Fibroblast of lung (primary cell): Measurements from ENCODE around the gene FOXL1.

Source experiments
- EZH2 ChIP-seq: IDR thresholded peaks from 2 replicates; pipeline ENCODE4 v1.5.1; 2012; ENCODE audit warnings: low read length, control low read depth, mild to moderate bottlenecking; ENCODE audit errors: missing control alignments
- TF ChIP-seq, protein P1 (sequence below), 2 donors: IDR thresholded peaks in 1 of 2; conservative IDR thresholded peaks in 1 of 2; 1 replicate in 1 of 2; 2 replicates in 1 of 2; pipeline ENCODE4 v1.5.1; 2011 to 2012; ENCODE audit warnings: low read length in 2 of 2, control low read depth in 1 of 2, inconsistent platforms in 1 of 2, low read depth in 1 of 2, mild to moderate bottlenecking in 1 of 2

DNA sequence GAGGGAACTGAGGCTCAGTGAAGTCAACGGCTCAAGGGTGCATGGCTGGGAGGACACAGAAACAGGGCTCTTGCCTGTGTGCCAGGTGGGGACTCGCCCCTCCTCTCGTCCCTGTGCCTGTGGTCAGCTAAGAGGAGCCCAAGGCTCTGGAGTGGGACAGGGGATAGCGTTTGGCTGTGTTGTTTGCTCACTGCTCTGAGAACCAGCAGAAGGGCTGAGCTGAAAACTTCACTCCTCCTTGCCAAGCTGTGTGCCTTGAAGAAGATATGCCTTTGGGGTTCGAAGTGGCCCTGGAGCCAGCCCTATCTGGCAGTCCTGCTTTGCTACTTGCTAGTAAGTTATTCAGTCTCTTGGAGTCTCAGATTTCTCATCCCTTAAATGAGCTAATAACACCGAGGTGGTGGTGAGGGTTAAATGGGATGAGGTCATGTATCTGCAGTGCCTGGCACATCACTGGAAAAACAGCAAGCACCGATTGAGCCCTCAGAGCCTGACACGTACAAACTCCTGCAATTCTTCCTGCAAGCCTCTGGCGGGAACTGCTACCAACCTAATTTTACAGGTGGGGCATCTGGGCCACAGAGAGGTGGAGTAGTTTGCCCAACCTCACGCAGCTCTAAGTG, 17.7 kb downstream of the FOXL1 start:
- TF ChIP-seq, protein P1, sequence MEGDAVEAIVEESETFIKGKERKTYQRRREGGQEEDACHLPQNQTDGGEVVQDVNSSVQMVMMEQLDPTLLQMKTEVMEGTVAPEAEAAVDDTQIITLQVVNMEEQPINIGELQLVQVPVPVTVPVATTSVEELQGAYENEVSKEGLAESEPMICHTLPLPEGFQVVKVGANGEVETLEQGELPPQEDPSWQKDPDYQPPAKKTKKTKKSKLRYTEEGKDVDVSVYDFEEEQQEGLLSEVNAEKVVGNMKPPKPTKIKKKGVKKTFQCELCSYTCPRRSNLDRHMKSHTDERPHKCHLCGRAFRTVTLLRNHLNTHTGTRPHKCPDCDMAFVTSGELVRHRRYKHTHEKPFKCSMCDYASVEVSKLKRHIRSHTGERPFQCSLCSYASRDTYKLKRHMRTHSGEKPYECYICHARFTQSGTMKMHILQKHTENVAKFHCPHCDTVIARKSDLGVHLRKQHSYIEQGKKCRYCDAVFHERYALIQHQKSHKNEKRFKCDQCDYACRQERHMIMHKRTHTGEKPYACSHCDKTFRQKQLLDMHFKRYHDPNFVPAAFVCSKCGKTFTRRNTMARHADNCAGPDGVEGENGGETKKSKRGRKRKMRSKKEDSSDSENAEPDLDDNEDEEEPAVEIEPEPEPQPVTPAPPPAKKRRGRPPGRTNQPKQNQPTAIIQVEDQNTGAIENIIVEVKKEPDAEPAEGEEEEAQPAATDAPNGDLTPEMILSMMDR (conservative IDR thresholded peaks at IDR 0.05 in 1 of 2, IDR thresholded peaks at IDR 0.05 in 1 of 2; ENCODE audit: low read depth in 1 of 2, low read length in 2 of 2), result no peak
- TF ChIP-seq EZH2, result no peak
